Heart left ventricle (tissue), 13 donors: ENCODE measurements around the gene PHF11.

ENCODE experiments used
- POLR2A ChIP-seq, 2 donors: fragments of 450-650 bp; IDR thresholded peaks; one replicate each; pipeline ENCODE4 v1.6.1; 2017; ENCODE audit warnings: antibody characterized with exemption in 2 of 2, mild to moderate bottlenecking in 2 of 2, moderate library complexity in 2 of 2
- TF ChIP-seq, protein P1 (sequence below), 12 donors: fragments of 200-600 bp; sonication (generic) in 4 of 12; IDR thresholded peaks; one replicate each; pipeline versions ENCODE4 v1.5.0 to v1.8.0; 2018 to 2022; ENCODE audit warnings: antibody characterized with exemption in 12 of 12, mild to moderate bottlenecking in 5 of 12
- donor health status: ischemic (EF 13 %, LVEDD 7.1; RV severe dilation, severe dysfunction).
- donor health status: DM: no; HTN: yes; CAD: no.
- donor health status: DM: no; HTN: no; CAD: no.
- donor health status: ischemic (EF 25% LVEDD 6.9; RV normal size, moderate dysfunction).
- donor health status: ischemic (EF 25% LVEDD 5.7; RV mildly dilated, moderate dysfunction).
- donor health status: ischemic (EF 35%, LVEDD 5.7; RV mildly dilated, moderate dysfunction).
- donor health status: nonischemic (EF 11% LVEDD 7.7; RV severe dilation, severe dysfunction).
- donor health status: DM: yes; HTN: yes; CAD: no.
- donor health status: PGD.
- donor health status: ischemic (EF 29% LVEDD 5.4; RV normal size, mild dysfunction).
- donor health status: nonischemic (EF 23%, LVEDD 6.1; RV moderate dilation, normal function).

DNA sequence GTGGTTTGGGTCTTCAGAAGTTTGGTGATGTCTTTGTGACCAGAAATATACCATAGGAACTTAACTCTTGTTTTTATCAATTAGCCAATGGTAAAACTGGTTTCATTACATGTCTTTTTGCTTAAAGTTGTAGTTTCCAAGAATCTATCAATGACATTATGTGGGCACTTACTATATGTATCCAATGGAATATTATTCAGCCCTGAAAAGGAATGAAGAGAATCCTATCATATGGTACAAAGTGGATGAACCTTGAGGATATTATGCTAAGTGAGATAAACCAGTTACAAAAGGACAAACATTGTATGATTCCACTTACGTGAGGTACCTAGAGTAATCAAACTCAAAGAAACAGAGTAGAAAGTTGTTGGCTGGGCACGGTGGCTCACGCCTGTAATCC, 63.3 kb downstream of the PHF11 start:
- TF ChIP-seq, protein P1, sequence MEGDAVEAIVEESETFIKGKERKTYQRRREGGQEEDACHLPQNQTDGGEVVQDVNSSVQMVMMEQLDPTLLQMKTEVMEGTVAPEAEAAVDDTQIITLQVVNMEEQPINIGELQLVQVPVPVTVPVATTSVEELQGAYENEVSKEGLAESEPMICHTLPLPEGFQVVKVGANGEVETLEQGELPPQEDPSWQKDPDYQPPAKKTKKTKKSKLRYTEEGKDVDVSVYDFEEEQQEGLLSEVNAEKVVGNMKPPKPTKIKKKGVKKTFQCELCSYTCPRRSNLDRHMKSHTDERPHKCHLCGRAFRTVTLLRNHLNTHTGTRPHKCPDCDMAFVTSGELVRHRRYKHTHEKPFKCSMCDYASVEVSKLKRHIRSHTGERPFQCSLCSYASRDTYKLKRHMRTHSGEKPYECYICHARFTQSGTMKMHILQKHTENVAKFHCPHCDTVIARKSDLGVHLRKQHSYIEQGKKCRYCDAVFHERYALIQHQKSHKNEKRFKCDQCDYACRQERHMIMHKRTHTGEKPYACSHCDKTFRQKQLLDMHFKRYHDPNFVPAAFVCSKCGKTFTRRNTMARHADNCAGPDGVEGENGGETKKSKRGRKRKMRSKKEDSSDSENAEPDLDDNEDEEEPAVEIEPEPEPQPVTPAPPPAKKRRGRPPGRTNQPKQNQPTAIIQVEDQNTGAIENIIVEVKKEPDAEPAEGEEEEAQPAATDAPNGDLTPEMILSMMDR (IDR thresholded peaks at IDR 0.05), result no peak
- no peak for TF ChIP-seq POLR2A (IDR thresholded peaks at IDR 0.05)
